Activated CD8-positive, alpha-beta T cell treated with anti-CD3 and anti-CD28 coated beads for 36 hours (primary cell): Measurements from ENCODE around the gene USP9X. TPM values are rescaled to one million over a fixed set of nuclear protein-coding genes. Genes with fewer than 3 reads are reported as not detected.

Experiments used
- ATAC-seq: fragments of 200-7000 bp; cut with Tn5 transposase; one replicate; pipeline ENCODE4 v1.10.0; 2021; ENCODE audit warnings: mild to moderate bottlenecking, moderate library complexity
- CTCF ChIA-PET: fragments of 350-600 bp; sonication (Branson Sonifier 250); formaldehyde crosslinking; loops from one replicate; lab custom pipeline; 2021; ENCODE audit warnings: antibody characterized with exemption; lab: Charles Lee
- POLR2A ChIA-PET: fragments of 350-600 bp; sonication (Branson Sonifier 250); formaldehyde crosslinking; loops from one replicate; lab custom pipeline; 2021; ENCODE audit warnings: antibody characterized with exemption; lab: Charles Lee
- DNase-seq: peaks from one replicate; pipeline ENCODE4 v3.0.0-alpha.2; 2020
- H3K27ac Mint-ChIP-seq: one replicate; pipeline ENCODE4 v1.8.0; 2021; ENCODE audit warnings: mild to moderate bottlenecking, mixed read lengths
- H3K27me3 Mint-ChIP-seq: one replicate; pipeline ENCODE4 v1.8.0; 2021; ENCODE audit warnings: mixed read lengths
- H3K36me3 Mint-ChIP-seq: one replicate; pipeline ENCODE4 v1.8.0; 2021; ENCODE audit warnings: low read depth, mixed read lengths
- H3K4me1 Mint-ChIP-seq: one replicate; pipeline ENCODE4 v1.8.0; 2021; ENCODE audit warnings: low read depth, mixed read lengths
- H3K4me3 Mint-ChIP-seq: one replicate; pipeline ENCODE4 v1.8.0; 2021; ENCODE audit warnings: mild to moderate bottlenecking, moderate library complexity, mixed read lengths
- H3K9me3 Mint-ChIP-seq: one replicate; pipeline ENCODE4 v1.8.0; 2021; ENCODE audit warnings: mixed read lengths
- intact Hi-C: fragments of 100-400 bp; cut with micrococcal nuclease; formaldehyde crosslinking; loops from one replicate; pipeline ENCODE4 v1.10.0; 2022
- total RNA-seq, 2 experiments: library from RNA; stranded (reverse); gene quantifications; one replicate each; pipeline ENCODE4 v1.2.3, GENCODE V29; 2021
- TF ChIP-seq, protein P1 (sequence below): fragments of 200-600 bp; IDR thresholded peaks from one replicate; pipeline ENCODE4 v1.8.0; 2022; ENCODE audit warnings: antibody characterized with exemption, mild to moderate bottlenecking

USP9X gene
- total RNA-seq, 2 experiments from 2014 or later: 58.7 to 60.5 TPM

DNA sequence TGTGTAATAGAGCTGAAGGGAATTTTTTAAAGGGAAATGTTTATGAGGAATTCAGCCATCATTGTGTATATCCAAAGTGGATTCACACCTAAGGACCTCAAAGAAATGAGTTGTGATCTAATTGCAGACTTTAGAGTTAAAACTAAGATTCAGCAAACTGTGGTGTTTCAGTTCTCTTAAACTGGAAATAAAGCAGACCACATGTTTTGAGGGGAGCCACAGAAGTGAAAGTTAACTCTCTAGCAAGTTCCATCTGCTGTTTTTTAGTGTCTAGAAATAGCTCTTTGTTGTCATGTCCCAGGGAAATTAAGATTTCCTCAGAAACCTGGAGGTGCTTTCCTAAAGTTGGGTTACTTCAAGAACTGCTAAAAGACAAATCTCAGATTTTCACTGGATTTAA is 151.4 kb downstream of the USP9X start:
- ATAC-seq: no peak
- TF ChIP-seq, protein P1, sequence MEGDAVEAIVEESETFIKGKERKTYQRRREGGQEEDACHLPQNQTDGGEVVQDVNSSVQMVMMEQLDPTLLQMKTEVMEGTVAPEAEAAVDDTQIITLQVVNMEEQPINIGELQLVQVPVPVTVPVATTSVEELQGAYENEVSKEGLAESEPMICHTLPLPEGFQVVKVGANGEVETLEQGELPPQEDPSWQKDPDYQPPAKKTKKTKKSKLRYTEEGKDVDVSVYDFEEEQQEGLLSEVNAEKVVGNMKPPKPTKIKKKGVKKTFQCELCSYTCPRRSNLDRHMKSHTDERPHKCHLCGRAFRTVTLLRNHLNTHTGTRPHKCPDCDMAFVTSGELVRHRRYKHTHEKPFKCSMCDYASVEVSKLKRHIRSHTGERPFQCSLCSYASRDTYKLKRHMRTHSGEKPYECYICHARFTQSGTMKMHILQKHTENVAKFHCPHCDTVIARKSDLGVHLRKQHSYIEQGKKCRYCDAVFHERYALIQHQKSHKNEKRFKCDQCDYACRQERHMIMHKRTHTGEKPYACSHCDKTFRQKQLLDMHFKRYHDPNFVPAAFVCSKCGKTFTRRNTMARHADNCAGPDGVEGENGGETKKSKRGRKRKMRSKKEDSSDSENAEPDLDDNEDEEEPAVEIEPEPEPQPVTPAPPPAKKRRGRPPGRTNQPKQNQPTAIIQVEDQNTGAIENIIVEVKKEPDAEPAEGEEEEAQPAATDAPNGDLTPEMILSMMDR: no peak
- ChIA-PET POLR2A (interaction anchor here (0.8 kb wide), 1 partner anchor 16 kb away, joined by 3 read pairs; no protein-coding TSS in a partner anchor), CTCF (no interaction called here)
- intact Hi-C loops: no loop called here
- H3K4me3 Mint-ChIP-seq: no peak overlapping the region
- H3K27ac Mint-ChIP-seq: no peak overlapping the region
- H3K36me3 Mint-ChIP-seq: peaks cover 15% of the 10 kb centered on the region
- DNase-seq: no peak
- H3K27me3 Mint-ChIP-seq: no peaks in the 10 kb centered on the region
- no peaks in the 10 kb centered on the region for H3K9me3 Mint-ChIP-seq
- H3K4me1 Mint-ChIP-seq: peaks cover 10% of the 10 kb centered on the region

DNA sequence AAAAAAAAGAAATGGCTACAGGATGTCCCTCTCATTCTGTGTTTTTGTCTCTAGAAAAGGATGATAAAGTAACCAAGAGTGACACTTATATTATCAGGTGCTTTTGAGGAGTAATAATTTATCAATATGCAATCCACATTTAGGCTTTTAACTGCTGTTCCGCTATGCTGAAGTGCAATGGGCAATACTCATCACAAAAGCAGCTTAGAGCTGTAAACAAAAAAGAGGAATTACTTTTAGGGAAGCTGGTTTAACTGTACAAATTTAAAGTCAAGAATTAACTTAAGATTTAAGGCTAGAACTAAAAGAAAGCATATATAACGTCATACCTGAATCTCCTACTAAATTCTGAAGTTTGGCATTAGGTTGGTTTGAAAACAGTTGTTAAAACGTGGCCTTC is 155.3 kb downstream of the USP9X start:
- POLR2A ChIA-PET: no interaction called here
- DNase-seq: no peak
- TF ChIP-seq, protein P1: no peak
- ATAC-seq: no peak
- no peaks in the 10 kb centered on the region for H3K36me3 Mint-ChIP-seq
- no peaks in the 10 kb centered on the region for H3K27me3 Mint-ChIP-seq
- intact Hi-C loops: no loop called here
- no peaks in the 10 kb centered on the region for H3K9me3 Mint-ChIP-seq
- no peak overlapping the region for H3K4me3 Mint-ChIP-seq
- CTCF ChIA-PET: no interaction called here
- no peak overlapping the region for H3K27ac Mint-ChIP-seq
- H3K4me1 Mint-ChIP-seq: peaks cover 5% of the 10 kb centered on the region

DNA sequence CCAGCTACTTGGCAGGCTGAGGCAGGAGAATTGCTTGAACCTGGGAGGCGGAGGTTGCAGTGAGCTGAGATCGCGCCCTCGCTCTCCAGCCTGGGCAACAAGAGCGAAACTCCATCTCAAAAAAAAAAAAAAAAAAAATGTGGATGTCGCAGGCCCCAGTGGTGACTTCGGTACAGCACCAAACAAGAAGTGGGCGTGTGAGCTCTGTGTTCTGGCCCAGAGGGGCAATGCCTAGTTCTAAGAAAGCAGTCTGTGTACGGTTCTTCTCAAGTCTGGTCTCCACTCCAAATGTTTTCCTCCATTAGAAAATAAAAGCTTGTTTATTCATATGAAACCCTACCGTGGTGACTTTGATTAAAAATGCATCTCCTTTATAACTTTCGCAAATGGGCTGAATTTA is 156.7 kb downstream of the USP9X start:
- Mint-ChIP-seq H3K4me3 (no peak overlapping the region), H3K27me3 (no peaks in the 10 kb centered on the region), H3K9me3 (no peaks in the 10 kb centered on the region), H3K27ac (no peak overlapping the region), H3K36me3 (no peaks in the 10 kb centered on the region), H3K4me1 (peaks cover 5% of the 10 kb centered on the region)
- TF ChIP-seq, protein P1: no peak
- ATAC-seq (no peak), DNase-seq (no peak)
- ChIA-PET CTCF (interaction anchor here (1.7 kb wide), 1 partner anchor 61 kb away, joined by 5 read pairs; no protein-coding TSS in a partner anchor), POLR2A (no interaction called here)
- intact Hi-C loops: no loop called here

DNA sequence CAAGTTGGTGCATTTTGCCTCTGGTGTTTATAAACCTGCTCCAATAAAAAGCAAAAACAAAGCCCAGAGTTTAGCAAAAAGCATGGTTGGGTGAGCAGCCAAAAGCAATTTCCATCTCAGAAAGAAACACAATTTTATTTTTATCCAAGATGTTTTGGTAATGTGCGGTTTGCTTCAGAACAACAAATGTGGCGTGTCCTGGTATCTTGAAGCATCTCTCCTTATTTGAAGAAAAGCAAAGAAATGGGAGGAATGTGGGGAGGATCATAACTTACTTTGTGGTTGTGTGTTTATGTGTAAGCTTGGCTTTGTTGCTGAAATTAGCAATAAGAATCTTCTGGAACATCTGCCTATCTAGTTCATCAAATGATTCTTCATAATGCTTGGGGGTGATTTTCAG is 160.4 kb downstream of the USP9X start:
- POLR2A ChIA-PET: no interaction called here

DNA sequence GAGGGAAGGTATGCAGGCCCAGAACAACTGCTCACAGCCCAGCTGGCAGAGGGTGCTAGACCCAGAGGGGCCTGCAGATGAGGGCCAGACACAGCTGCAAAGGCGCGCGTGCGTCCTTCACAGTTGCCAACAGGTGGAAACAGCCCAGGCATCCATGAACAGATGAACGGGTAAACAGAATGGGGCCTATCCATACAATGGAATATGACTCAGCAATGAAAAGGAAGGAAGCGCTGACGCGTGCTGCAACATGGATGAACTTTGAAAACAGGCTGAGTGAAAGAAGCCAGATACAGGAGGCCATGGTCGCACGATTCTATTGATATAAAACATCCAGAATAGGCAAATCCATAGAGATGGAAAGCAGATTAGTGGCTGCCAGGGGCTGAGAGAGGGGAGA is 165.6 kb downstream of the USP9X start:
- Mint-ChIP-seq H3K27me3 (peaks cover 3% of the 10 kb centered on the region), H3K27ac (no peak overlapping the region), H3K9me3 (no peaks in the 10 kb centered on the region), H3K4me3 (no peak overlapping the region), H3K36me3 (no peaks in the 10 kb centered on the region), H3K4me1 (peaks cover 6% of the 10 kb centered on the region)
- intact Hi-C loops: loop anchor here (10.0 kb wide), 1 partner anchor 66 kb away; no protein-coding TSS in a partner anchor
- ATAC-seq (no peak), DNase-seq (no peak)
- ChIA-PET CTCF (no interaction called here), POLR2A (no interaction called here)
- TF ChIP-seq, protein P1: no peak

More for the DNA sequence above, 160.4 kb downstream of the USP9X start:
- no peaks in the 10 kb centered on the region for H3K9me3 Mint-ChIP-seq
- H3K27me3 Mint-ChIP-seq: no peaks in the 10 kb centered on the region
- CTCF ChIA-PET: no interaction called here
- no peaks in the 10 kb centered on the region for H3K4me1 Mint-ChIP-seq
- H3K36me3 Mint-ChIP-seq: no peaks in the 10 kb centered on the region
- ATAC-seq: no peak
- H3K4me3 Mint-ChIP-seq: no peak overlapping the region
- intact Hi-C loops: no loop called here
- DNase-seq: no peak
- H3K27ac Mint-ChIP-seq: no peak overlapping the region
- TF ChIP-seq, protein P1: no peak
